Stomach (tissue), 4 donors: ENCODE measurements around the gene ANKRD23.

Experiments
- CTCF ChIP-seq, 7 experiments: fragments of 450-650 bp in 4 of 7; fragments of 200-600 bp in 3 of 7; sonication (generic) in 3 of 7; IDR thresholded peaks; one replicate each; pipeline ENCODE4 v1.5.1; 2016 to 2019; ENCODE audit warnings: antibody characterized with exemption in 7 of 7, control low read depth in 2 of 7, mild to moderate bottlenecking in 1 of 7
- POLR2A ChIP-seq, 4 donors: fragments of 450-650 bp; IDR thresholded peaks; one replicate each; pipeline ENCODE4 v1.6.1; 2016; ENCODE audit warnings: antibody characterized with exemption in 4 of 4, control low read depth in 2 of 4, mild to moderate bottlenecking in 1 of 4, moderate library complexity in 1 of 4

DNA sequence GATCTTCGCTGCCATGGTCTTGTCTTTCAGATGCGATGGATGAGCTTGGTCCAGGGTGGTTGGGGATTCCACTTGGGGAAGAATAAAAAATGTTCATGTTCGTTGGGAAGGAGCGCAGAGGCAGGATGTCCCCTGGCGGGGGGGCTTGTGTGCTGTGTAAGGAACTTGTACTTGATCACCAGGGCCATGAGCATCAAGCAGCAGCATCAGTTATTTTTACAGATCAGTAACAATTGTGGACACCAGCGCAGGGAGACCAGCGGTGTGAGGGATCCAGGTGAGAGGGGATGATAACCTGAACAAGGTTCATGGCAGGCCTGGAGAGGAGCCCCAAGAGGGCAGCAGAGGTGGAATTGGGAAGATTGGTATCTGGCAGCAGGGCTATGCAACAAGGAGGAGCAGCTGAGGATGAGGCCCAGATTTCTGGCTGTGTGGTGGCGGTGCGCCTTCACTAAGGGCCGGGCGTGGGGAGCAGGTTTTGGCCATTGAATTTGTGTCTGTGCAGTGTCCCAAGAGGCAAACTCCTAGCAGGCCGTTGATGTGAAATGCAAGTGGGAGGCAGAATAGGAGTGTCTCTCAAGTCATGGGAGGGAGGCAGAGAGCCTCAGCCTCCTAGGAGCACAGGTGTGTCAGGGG is 23.8 kb downstream of the ANKRD23 start:
- TF ChIP-seq CTCF (IDR thresholded peaks at IDR 0.05) (no peak), POLR2A (IDR thresholded peaks at IDR 0.05) (no peak)
